ENCODE measurements around the gene TLR3.
"Not testable (repeated sequence)": the region's sequence is repeated elsewhere in the genome, so short reads cannot be mapped to it uniquely, and the experiment has no call there.

TLR3 gene

DNA sequence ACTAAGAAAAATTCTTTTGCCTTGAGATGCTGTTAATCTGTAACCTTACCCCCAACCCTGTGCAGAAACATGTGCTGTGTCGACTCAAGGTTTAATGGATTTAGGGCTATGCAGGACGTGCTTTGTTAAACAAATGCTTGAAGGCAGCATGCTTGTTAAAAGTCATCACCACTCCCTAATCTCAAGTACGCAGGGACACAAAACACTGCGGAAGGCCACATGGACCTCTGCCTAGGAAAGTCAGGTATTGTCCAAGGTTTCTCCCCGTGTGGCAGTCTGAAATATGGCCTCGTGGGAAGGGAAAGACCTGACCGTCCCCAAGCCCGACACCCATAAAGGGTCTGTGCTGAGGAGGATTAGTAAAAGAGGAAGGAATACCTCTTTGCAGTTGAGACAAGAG is 18.8 kb upstream of the TLR3 start:
- not testable (repeated sequence) for DNase-seq

DNA sequence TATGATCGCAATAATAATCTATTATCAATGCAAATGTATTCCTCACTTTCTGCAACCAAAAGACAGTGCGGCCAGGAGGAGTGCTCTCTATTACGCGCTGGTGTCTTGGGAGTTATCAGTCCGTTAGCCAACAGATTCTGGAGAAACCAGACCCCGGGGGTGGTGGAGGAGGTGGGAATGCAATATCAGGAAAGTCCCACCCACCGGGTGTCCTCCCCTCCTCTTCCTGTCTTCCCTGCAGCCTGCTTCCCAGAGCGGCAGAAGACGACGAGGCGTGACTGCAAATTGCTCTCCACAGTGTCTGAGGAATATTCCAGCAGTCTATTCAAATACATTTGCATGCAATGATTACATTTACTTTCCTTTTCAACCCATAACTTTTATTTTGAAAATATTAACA is 17.9 kb upstream of the TLR3 start:
- DNase-seq: no peak

GRCh38 chr4:186058253-186058979 is 10.5 kb upstream of the TLR3 start:
- no peak for DNase-seq

DNA sequence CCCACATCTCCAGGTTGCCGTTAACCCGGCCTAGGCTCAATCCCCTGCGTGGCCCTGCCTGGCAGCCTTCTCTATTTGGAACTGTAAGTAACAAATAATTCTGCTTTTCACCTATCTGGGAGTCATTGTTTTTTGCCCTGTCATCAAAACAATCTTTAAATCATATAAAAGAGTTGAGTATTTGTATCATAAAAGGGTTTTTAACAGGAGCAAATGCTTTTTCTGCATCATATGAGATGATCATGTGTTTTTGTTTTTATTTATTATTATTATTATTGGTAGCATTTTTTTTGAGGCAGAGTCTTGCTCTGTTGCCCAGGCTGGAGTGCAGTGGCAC is 10.0 kb upstream of the TLR3 start:
- DNase-seq: no peak

GRCh38 chr4:186061921-186062320 is 7.0 kb upstream of the TLR3 start:
- DNase-seq: no peak

- no peak for DNase-seq
These were observed 1.1 kb upstream of the TLR3 start for GRCh38 chr4:186067757-186068385.

DNA sequence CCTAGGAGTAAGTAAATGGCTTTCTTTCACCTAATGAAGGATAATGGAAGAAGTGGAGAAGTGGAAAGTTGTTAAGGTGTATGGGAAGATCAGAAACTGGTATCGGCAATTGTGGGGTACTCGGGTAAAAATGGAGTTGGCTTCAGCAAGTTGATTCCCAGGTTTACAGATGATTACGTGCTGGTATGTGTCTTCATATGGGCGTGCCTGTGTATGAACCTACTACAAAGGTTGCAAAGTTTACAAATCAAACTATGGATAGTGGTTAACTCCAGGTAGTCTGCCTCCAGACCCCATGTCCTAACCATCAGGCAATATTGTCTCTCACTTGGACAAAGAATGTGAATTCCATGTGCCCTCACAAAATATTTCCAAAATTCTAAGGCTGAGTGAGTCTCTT is 773 bp downstream of the TLR3 start:
- DNase-seq: no peak

DNA sequence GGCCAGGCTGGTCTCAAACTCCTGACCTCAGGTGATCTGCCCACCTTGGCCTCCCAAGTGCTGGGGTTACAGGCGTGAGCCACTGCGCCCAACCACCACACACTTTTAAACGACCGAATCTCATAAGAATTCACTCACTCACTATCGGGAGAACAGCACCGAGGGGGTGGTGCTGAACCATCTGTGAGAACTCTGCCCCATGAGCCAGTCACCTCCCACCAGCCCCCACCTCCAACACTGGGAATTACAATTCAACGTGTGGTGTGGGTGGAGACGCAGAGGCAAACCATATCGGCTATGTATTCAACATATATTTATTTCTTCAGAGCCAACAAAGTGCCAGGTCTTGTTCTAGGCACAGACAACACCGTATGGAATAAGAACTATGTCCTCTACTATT is 3.6 kb downstream of the TLR3 start:
- DNase-seq: no peak

GRCh38 chr4:186074189-186074588 is 5.2 kb downstream of the TLR3 start:
- DNase-seq: no peak

DNA sequence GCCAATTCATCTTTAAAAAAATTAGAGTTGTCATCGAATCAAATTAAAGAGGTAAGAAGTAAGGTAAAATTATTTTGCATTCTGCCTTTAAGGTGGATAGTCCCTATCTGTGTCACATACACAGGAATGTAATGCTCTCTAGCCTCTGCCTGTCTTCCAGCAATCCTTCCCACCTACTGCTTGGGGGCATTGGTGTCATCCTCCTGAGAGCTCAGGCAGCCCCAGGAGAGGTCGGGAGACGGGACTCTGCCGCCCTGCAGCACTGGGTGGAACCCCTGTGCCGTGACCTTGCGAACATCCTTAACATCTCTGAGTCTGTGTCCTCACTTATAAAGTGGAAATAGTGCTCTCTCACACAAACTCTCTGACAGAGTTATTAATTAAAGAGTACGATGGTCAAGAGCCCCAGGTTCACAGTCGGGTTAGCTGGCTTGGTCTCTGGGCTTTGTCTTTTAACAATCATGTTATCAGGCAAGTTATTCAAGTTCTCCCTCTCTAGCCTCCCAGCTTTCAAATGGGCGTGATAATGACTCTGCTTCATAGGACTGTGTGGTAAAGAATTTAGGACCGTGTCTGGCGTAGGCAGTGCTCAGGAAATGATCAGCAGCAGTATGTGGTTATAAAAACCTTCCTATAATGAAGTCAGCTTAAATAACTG is 10.2 kb downstream of the TLR3 start:
- DNase-seq: no peak

DNA sequence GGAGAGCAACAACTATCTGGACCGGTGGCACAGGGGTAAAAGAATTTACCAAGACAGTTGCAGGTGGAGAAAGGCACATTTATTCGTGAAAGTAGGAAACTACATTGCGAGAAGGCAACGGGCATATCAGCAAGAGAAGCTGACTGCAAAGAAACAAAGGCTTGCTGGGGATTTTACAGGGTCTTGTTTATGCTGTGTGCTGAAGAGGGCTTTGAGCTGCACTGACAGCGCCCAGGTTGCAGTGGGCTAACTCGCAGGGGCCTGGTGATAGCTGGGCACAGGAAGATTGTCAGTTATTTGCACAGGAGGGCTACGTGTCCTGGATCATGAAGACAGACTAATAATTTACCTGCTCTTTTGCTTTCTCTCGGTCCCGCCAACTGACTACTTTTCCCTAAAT is 10.7 kb downstream of the TLR3 start:
- DNase-seq: no peak

GRCh38 chr4:186081202-186081807 is 12.3 kb downstream of the TLR3 start:
- no peak for DNase-seq

- DNase-seq: no peak
These were observed 13.3 kb downstream of the TLR3 start for GRCh38 chr4:186082221-186082620.

GRCh38 chr4:186088523-186088922 is 19.6 kb downstream of the TLR3 start:
- DNase-seq: no peak

DNA sequence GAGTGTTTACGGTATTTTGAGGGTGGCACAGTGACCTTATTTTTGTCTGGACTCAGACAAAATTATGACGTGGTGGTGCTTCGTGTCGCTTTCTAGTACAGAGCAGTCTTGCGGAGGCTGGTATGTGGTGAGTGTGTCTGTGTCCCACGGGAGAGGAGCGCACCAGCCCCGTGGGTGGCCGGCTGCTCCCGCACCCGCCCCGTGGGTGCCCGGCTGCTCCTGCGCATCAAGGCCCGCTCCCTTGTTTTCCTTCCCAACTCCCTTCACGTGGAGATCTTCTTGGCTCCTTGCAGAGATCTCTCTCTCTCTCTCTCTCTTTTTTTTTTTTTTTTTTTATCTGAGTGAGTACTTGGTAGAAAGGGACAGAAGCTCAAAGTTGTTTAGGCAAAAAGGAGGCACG is 23.3 kb downstream of the TLR3 start:
- DNase-seq: no peak

- no peak for DNase-seq
These were observed 26.4 kb downstream of the TLR3 start for GRCh38 chr4:186095406-186095805.

DNA sequence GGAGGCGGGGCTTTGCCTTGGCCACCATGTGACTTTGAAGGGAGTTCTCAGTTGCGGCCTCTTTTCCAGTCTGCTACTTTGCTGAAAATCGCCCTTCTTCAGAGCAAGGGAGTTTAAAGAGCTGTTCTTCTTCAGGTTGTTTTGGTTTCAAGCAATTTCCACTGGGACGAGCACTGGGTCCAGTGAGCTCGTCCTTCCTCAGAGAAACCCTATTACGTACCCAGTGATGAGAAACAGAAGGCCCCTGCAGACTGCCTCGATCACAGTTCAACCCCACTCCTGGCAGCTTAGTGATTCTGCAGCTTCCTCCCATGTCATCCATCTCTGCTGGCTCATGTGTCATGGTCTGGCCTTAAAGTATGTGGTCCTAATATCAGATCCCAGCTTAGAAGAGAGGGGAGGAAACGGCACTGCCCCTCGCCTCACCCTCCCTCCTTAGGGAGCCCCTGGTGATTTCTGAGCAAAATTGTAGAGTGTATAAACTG is 27.8 kb downstream of the TLR3 start:
- DNase-seq: no peak

DNA sequence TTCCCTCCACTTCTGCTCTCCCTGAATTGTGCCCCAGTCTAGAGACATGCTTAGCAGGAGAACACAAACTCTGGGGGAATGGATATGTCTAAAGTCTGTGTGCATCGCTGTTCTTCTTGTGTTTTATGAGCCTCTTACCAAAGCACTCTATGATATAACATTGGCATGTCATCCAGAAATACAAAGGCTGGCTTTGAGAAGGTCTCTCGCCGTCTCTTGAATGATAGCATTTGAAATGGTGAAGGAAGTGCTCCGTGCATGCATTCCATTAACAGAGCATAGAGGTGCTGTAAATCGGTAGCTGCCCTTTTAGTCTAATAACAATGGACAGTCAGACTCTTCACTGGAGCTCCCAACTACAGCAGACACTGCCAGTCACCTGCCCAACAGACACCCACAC is 28.4 kb downstream of the TLR3 start:
- DNase-seq: no peak

DNA sequence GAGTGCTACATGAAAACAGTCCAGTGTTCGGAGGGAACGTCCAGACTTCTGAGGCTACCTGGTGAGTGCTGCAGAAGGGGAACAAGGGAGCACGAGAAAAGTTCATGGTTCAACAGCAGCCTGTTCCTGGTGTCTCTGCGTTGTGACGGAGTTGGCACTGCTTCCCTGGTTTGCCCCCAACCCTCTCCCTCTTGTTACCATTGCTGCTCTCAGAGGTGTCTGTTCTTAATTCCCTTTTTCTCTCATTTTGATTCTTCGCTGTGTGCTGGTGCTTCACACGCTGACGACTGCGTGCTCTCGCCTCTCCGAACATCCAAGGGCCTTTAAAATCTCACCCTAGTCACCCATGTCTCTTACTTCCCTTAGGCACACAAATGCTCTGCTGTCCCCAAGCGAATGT is 34.0 kb downstream of the TLR3 start:
- DNase-seq: no peak

DNA sequence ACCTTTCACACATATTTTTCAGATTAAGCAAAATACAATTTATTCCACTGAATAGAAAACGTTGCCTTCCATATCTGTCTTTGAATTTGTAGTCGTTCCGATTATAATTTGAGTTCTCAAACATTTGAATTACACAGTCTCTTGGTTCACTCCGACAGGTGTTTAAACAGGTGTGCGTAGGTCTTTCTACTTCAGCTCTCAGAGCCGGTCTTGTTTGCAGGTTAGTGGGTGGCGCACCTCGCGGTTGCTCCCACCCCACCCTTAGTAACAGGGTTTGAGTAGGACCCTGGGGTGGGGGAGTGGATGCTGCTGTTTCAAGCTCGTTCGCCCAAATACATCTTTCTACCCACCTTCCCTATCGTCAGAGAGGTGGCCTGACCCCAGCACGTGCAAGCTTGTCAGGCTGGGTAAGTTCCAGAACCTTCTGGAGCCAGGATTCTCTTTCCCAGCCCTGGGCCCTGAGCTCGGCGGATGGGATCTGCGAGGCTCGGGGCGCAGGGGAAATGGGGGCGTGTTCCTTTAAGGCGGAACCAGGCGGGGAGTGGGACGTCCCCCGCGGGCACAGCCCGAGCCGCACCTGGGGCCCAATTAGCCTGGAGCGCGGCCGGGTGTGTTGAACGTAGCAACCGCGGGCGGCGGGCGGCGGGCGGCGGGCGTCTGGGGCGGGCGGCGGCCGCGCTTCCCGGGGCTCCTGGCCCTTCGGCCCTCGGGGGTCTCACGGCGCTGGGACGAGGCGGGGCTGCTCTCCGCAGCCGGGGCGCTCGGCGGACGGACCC is 35.3 kb downstream of the TLR3 start, which contains the start of gene FAM149A:
TSS of gene FAM149A (plus strand) at position 591 of the 776 bp plus-strand sequence.
- DNase-seq: peak; percentile 90

DNA sequence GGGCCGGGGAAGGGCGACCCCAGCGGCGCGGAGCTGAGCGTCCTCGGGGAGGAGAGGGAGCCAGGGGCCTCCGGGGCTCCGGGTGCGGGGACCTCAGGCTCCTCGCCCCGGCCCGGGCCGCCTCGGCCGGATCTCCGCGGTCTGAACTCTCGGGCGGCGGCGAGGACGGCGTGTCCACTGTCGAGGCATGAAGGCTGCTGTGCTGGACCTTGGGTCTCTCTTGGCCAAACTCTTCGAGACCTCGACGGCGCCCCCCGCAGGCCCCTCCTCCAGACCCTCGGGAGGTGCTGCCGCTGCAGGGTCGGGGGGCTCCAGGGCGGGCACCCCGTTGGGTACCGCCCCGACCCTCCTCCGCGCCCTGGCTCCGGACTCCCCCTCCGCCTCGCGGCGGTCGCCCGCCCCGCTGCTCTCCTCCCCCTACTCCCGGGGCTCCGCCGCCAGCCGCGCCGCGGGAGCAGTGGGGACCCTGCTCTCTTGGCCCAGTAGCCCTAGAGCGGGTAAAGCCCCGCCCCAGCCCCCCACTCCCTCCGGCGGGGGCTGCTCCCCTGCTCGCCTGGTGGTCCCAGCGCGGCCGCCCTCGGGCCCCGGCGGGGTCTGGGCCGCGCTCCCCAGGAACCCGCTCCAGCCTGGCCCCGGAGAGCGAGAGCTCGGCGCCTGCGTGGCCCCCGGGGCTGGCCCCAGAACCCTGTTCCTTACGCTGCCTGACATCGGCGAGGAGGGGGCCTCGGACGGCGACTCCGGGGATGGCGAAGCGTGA is 36.1 kb downstream of the TLR3 start:
- DNase-seq: peak; percentile 52

- no peak for DNase-seq
These were observed 36.8 kb downstream of the TLR3 start for GRCh38 chr4:186105647-186106321.

All from 8988T (cell line).